GM10266 (cell line): ENCODE measurements around the gene ICAM2.

Source experiments
- DNase-seq: peaks from one replicate; pipeline ENCODE4 v3.0.0; 2012; ENCODE audit errors: extremely low spot score
- TF ChIP-seq, protein P1 (sequence below): IDR thresholded peaks from 2 replicates; pipeline ENCODE4 v1.5.1; 2012; ENCODE audit warnings: mild to moderate bottlenecking, low read depth; ENCODE audit not compliant: control insufficient read depth, insufficient read depth; ENCODE audit errors: missing control alignments

ICAM2 gene

DNA sequence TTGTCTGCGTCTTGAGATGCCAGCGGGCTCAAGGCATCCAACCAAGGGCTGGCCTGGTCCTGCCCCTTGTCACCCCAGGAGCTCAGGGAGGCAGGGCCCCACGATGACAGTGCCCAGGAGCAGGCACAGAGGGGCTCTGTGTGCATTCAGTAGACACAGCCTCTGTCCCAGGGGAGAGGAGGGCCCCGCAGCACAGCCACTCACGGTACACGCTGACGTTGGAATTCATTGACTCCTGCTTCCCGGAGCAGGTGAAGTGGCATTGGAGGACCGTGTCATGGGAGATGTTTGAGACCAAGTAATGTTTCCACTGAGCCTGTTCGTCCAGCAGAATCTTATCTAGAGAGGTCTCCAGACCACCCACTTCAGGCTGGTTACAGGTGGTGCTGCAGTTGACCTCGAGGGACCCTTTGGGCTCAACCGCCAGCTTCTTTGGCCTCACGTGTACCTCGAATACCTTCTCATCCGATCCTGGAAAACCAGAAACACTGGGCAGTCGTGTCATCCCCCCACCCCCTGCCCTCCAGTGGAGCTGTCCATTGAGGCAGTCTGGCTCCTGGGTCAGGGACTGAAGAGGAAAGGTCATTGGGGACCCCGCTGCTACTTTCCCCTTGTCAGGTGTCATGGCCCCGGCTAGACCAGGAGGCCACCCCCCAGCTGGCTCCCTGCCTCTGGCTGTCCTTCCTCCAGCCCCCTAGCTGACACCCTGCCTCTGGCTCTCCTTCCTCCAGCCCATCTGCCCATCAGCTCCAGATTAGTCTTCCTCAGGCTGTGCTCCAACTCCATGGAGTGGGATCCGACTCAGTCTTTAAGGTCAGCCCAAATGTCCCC is 15.3 kb downstream of the ICAM2 start:
- TF ChIP-seq, protein P1, sequence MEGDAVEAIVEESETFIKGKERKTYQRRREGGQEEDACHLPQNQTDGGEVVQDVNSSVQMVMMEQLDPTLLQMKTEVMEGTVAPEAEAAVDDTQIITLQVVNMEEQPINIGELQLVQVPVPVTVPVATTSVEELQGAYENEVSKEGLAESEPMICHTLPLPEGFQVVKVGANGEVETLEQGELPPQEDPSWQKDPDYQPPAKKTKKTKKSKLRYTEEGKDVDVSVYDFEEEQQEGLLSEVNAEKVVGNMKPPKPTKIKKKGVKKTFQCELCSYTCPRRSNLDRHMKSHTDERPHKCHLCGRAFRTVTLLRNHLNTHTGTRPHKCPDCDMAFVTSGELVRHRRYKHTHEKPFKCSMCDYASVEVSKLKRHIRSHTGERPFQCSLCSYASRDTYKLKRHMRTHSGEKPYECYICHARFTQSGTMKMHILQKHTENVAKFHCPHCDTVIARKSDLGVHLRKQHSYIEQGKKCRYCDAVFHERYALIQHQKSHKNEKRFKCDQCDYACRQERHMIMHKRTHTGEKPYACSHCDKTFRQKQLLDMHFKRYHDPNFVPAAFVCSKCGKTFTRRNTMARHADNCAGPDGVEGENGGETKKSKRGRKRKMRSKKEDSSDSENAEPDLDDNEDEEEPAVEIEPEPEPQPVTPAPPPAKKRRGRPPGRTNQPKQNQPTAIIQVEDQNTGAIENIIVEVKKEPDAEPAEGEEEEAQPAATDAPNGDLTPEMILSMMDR = no peak
- DNase-seq = no peak

DNA sequence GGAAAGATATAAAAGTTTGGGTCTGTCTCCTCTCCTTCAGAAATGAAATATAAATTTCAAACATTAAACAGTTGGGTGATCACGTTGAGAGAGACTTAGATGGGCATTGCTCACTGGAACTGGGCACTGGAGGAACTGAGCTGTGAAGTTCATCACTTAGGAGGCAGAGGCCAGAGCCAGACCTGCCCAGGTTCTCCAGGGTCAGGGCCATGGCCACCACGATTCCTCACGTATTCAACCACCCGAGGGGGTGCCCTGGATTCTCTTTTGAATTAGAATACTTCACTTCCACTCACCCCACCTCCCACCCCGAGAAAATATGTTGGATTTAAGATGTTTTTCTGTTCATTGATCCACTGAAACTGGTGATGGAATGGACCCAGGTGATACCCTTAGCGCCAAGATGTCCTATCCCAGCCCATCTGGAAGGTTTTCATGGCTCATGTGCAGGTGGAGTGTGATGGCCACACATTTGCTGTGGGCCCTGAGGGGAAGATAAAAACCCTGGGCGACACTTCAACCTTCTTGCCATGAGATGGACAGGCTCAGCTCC is 16.1 kb downstream of the ICAM2 start:
- no peak for DNase-seq
- TF ChIP-seq, protein P1 = no peak

DNA sequence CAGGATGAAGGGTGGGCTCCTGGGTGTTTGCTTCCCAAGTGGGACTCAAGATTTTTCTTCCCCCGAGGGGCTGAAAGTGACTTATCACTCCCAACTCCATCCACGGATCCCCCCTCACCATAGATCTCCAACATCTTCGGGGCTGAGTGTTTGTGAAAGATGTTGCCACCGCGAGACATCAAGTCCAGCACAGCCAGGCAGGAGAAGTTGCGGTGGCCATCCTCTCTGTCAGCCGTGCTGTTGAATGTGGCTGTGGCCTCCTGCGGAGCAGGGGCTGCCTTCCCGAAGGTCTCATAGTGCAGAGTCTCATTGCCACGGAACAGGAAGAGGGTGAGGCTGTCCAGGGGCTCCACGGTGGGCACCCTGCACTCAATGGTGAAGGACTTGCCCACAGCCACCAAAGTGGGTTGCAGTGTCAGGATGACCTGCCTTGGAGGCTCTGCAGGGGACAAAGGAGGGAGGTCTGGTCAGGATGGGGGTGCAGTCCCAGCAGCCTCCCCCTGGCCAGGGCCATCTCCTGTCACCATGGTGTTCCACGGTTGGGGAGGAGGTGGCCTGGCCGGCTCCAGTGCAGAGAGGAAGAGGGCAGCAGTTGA is 16.8 kb downstream of the ICAM2 start:
- TF ChIP-seq, protein P1 = no peak
- no peak for DNase-seq

DNA sequence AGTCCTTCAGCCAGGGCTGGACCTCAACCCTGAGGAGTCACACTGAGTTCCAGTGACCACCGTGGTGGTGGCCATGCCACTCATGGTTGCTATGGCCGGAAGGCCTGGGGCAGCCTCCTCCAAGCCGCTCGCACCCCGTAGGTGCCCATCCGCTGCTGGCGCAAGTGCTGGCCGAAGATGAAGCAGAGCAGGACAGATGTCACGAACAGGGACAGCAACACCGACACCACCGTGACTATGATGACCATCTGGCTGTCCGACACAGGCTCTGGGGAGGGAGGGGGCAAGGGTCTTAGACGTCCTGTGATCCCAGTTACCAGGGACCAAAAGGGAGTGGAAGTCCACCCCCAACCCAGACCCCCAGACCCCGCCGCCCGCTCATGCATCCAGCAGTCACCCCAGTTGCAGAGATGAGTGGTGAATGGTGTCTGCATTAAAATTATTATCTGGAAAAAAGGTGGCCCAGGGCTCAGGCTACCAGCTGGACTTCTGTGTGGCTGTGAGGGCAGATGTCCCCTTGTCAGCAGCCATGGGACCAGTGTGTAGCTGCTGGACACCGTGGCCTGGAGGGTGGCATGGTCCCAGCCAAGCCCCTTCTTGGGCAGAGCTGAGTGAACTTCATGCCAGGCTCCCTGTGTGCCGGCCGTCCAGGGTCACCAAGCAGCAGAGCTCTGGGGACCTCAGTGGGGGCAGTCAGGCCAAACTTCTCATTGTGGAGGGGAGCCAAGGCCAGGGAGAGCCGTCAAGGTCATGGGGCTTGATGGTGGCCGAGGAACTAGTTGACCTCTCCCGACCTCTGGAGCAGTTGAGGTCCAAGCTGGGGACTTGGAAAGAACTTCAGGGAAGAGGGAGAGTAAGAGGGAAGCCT is 17.5 kb downstream of the ICAM2 start:
- DNase-seq = no peak
- TF ChIP-seq, protein P1 = no peak

DNA sequence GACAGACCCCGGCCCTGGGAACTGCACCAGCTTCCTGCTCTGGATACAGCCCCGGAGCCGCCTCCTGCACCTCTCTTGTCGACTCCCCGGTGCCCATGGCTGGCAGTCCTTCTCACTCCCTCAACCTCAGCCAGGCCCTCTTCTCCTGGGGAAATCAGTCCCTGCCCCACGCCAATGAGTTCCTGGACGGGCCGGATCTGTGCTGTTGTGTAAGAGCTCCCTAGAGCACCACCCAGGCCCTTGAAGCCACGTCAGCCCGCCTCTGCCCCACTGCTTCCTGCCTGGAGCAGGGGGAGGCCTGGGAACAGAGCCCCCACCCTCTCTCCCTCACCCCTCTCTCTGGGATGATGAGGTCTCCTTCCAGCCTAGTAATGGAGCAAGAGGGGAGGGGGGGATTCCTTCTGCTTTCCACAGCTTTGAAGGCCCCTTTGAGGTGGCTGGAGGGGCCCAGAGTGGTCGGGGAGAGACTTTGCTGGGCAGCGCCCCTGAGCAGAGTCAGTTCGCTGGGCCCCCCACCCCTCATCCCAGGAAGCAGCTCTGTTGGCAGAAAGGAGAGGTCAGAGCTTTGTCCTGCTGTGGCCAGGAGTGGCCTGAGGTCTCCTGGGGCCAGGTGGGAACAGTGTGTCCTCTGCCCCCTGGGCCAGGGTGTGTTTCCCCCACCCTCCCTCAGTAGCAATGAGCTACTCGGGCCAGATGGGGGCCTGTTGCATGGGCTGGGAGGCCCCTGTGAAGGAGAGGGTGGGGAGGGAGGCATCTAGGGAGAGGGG is 18.5 kb downstream of the ICAM2 start:
- TF ChIP-seq, protein P1 = no peak
- DNase-seq = no peak

DNA sequence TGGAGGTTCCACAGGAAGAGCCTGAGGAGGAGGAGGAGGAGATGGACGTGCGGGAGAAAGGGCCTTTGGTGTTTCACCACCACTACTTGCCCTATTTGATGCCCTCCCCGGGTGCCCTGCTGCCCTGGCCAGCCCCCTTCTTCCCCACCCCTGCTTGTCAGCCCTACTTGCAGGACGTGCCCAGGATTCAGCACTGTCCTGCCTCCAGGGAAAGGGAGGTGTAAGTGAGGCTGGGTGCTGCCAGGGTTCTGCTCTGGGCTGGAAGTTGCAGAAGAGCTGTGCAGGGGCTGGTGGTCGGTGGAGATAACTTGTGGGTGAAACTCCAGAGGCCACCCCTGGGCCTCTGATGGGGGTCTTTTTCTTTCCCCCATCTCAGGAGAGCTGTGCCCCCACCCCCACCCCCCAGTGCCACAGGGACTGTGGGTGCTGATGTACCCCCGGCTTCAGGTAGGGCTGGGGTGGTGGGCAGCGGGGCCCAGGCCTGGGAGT is 19.3 kb downstream of the ICAM2 start:
- DNase-seq = no peak
- TF ChIP-seq, protein P1 = no peak
